Erythroblast (primary cell): ENCODE data around the gene MBLAC2.

Experiments
- DNase-seq, 2 experiments: peaks; one replicate each; lab custom pipeline; 2025; lab: John Stamatoyannopoulos, UW
- GATA1 ChIP-seq: IDR thresholded peaks from 2 replicates; pipeline ENCODE4 v1.6.1; 2011; ENCODE audit warnings: low read depth, mild to moderate bottlenecking, control low read depth, low read length, moderate library complexity
- POLR2A ChIP-seq: IDR thresholded peaks from 2 replicates; pipeline ENCODE4 v1.6.1; 2011; ENCODE audit warnings: mild to moderate bottlenecking, low read length

Gene MBLAC2

GRCh38 chr5:90477621-90478215, 3.1 kb upstream of the MBLAC2 start:
- TF ChIP-seq GATA1: no peak
- DNase-seq: no peak

GRCh38 chr5:90477073-90477472, 2.5 kb upstream of the MBLAC2 start:
- no peak for TF ChIP-seq GATA1
- TF ChIP-seq POLR2A: no peak
- DNase-seq: peak in 1 of 2 experiments; percentile 6

- TF ChIP-seq POLR2A (no peak), GATA1 (no peak)
Observed at GRCh38 chr5:90476391-90476790, 1.8 kb upstream of the MBLAC2 start.

GRCh38 chr5:90475436-90475980, 937 bp upstream of the MBLAC2 start:
- TF ChIP-seq GATA1 (no peak), POLR2A (no peak)
- DNase-seq: peak in 1 of 2 experiments; percentile 15

More at GRCh38 chr5:90476391-90476790, 1.8 kb upstream of the MBLAC2 start:
- DNase-seq: peak; percentile 34 to 36

- DNase-seq: peak; percentile 74 to 80
Observed at GRCh38 chr5:90473396-90474234, 956 bp downstream of the MBLAC2 start.

GRCh38 chr5:90472783-90473395, 1.7 kb downstream of the MBLAC2 start:
- TF ChIP-seq GATA1 (no peak), POLR2A (no peak)
- peak in 1 of 2 experiments; percentile 2 for DNase-seq

More at GRCh38 chr5:90473396-90474234, 956 bp downstream of the MBLAC2 start:
- TF ChIP-seq POLR2A: no peak
- TF ChIP-seq GATA1: no peak

- TF ChIP-seq POLR2A (no peak), GATA1 (no peak)
- no peak for DNase-seq
Observed at GRCh38 chr5:90461288-90461687, 13.3 kb downstream of the MBLAC2 start.

- TF ChIP-seq GATA1: no peak
- no peak for TF ChIP-seq POLR2A
- no peak for DNase-seq
Observed at GRCh38 chr5:90446961-90447360, 27.6 kb downstream of the MBLAC2 start.

- TF ChIP-seq POLR2A (no peak), GATA1 (no peak)
- no peak for DNase-seq
Observed at GRCh38 chr5:90440644-90441043, 33.9 kb downstream of the MBLAC2 start.

- no peak for DNase-seq
- TF ChIP-seq GATA1: no peak
- TF ChIP-seq POLR2A: no peak
Observed at GRCh38 chr5:90438100-90438499, 36.5 kb downstream of the MBLAC2 start.

- TF ChIP-seq GATA1 (no peak), POLR2A (no peak)
- DNase-seq: no peak
Observed at GRCh38 chr5:90437663-90438062, 36.9 kb downstream of the MBLAC2 start.

- no peak for TF ChIP-seq GATA1
- no peak for TF ChIP-seq POLR2A
- DNase-seq: peak; percentile 51 to 69
Observed at GRCh38 chr5:90434116-90434714, 40.4 kb downstream of the MBLAC2 start.

GRCh38 chr5:90424245-90424644, 50.3 kb downstream of the MBLAC2 start:
- DNase-seq: no peak

More at GRCh38 chr5:90424245-90424644, 50.3 kb downstream of the MBLAC2 start:
- TF ChIP-seq GATA1: no peak
- TF ChIP-seq POLR2A: no peak
